CD4-positive, alpha-beta T cell treated with Interleukin-17A for 4 hours (primary cell): ENCODE data around the gene REXO1.
"Not testable (repeated sequence)": the region's sequence is repeated elsewhere in the genome, so short reads cannot be mapped to it uniquely, and the experiment has no call there.

Source experiments
- DNase-seq: peaks from one replicate; pipeline ENCODE4 v3.0.0-alpha.2; 2020; ENCODE audit warnings: mixed read lengths

Gene REXO1

GRCh38 chr19:1876496-1877279, 28.4 kb upstream of the REXO1 start:
- not testable (repeated sequence) for DNase-seq

GRCh38 chr19:1875646-1876495, 27.6 kb upstream of the REXO1 start:
- peak; percentile 90 for DNase-seq

GRCh38 chr19:1875265-1875645, 27.0 kb upstream of the REXO1 start:
- DNase-seq: not testable (repeated sequence)

DNA sequence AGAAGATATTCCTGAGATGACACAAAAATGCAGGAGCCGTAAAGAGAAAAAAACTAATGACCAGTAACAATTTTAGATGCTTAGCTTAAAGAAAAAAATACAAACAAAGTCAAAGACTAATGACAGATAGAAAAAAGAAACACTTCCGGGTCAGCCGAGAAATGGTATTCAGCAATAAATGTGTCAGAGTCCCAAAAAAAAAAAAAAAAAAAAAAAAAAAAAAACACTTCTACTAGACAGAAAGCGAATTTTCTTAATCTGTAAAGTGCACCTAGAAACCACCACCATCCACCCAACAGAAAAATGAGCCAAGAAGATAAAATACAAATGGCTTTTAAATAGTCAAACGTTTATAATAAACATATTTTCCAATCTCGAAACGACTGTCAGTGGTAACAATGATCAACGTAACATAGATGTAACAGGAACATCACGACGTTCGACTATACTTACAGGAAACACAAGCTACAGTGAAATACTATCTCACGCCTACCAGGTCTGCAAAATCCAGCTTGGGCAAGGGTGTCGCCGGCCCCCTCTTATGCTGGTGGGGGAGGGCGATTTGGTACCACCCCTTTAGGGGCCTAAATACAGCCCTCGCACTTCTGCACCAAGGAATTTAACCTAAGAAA, 26.4 kb upstream of the REXO1 start:
- DNase-seq: peak; percentile 34

DNA sequence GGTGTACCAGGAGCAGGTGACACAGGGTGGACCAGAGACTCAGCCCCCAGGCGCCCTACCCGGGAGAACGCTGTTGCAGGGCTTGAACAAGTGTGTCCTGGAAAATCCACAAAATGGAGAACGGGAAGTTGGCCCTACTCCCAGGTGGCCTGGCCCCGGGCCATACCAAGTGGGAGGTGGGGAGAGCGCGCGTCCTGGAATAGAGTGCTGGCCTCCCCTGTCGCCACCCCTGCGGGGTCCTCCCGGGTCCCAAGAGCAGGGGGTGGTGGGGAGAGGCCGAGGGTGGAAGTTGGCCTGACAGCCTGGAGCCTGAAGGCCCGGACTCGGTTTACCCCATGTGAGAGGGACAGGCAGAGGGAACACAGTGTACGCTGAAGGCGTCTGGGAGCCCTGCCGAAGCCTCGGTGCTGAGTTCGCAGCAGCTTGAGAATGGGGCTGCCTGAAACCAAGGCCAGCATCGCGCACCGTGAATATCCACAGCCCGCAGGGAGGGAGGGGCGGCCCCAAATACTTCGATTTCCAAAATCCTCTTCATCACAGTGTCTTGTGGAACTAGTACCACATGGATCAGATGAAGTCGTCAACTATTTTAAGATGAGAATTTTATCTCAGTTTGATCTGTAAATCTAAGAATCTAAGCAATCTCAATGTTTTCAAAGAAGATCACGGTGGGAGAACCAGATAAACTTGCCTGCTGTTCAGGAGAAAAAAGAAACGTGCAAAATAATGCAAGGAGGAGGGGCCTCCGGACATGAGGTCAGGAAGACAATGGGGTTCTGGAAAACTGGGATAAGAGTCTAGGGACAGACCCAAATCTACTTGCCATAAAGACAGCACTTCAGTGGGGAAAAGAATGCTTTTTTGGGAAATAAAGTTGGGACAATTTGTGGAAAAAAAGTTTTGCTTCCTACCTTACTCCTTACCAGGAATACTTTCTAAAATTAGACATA, 25.5 kb upstream of the REXO1 start:
- DNase-seq: no peak

DNA sequence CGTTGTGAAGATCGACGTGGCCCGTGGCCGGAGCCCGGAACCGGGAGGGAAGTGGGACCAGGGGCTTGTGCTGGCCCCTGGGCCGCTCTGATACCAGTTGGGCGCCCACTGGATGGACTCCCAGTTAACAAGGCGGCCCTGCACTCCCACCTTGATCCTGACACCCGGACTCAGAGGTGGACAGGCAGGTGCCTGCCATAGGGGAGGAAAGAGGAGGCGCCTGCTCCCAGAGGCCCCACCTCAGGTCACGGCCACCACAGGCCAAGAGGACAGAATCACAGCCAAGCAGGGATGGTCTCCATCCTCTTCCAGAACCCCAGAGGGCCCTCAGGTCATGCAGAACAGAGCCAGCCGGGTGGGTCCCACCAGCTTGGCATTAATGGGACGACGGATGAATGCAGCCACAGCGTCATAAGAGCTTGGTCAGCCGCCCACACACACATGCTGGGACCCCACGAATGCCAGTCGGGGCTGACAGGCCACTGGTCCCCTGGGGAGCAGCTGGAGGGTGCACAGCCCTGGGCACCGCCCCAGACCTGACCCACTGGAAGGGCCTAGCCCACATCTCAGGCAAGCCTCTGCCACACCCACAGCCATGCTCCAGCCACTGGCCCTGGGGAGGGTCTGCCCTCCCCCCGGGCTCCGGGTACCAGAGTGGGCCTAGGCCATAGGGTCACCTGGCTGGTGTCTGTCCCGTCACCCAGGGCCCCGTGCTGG, 24.7 kb upstream of the REXO1 start:
- no peak for DNase-seq

DNA sequence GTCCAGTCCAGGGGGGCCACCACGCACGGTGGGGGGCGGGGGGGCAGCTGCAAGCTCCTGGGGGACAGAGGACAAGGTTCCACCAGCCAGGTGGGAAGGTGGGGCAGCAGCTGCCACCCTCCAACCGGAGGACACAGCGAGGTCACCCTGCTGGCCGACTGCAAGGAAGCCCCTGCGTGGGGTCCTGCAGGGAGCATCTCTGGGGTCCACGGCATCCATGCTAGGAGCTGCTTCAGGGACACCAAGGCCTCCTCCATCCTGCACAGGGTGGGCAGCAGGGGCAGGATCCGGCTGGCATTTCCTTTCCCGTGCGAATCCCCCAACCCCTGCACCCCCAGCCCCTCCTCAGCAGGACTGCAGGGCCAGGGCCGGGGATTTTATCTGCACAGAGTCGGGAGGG, 23.3 kb upstream of the REXO1 start:
- DNase-seq: no peak

DNA sequence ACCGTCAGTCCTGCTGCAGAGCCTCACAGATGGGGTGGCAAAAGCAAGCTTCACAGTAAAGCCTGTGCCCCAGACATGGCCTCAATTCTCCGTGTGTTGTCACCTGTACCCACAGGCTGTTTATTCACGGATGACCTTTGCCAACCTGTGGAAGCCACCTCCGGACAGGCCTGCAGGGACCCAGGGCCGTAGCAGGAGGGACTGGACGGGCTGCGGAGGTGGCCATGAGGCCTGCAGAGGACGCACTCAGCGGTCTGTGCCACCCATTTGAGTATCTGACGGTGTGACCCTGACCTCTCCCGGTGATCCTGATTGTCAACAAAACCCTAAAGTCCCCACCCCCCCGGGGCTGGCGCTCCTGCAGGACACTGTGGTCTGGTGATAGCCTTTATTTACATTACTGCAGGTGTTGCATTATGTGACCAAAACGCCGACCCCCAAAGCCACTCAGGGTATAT, 22.9 kb upstream of the REXO1 start:
- no peak for DNase-seq

GRCh38 chr19:1868971-1869370, 20.7 kb upstream of the REXO1 start:
- no peak for DNase-seq

- no peak for DNase-seq
Measured at GRCh38 chr19:1867349-1867724, 19.1 kb upstream of the REXO1 start.

GRCh38 chr19:1866693-1867348, 18.5 kb upstream of the REXO1 start:
- DNase-seq: no peak

DNA sequence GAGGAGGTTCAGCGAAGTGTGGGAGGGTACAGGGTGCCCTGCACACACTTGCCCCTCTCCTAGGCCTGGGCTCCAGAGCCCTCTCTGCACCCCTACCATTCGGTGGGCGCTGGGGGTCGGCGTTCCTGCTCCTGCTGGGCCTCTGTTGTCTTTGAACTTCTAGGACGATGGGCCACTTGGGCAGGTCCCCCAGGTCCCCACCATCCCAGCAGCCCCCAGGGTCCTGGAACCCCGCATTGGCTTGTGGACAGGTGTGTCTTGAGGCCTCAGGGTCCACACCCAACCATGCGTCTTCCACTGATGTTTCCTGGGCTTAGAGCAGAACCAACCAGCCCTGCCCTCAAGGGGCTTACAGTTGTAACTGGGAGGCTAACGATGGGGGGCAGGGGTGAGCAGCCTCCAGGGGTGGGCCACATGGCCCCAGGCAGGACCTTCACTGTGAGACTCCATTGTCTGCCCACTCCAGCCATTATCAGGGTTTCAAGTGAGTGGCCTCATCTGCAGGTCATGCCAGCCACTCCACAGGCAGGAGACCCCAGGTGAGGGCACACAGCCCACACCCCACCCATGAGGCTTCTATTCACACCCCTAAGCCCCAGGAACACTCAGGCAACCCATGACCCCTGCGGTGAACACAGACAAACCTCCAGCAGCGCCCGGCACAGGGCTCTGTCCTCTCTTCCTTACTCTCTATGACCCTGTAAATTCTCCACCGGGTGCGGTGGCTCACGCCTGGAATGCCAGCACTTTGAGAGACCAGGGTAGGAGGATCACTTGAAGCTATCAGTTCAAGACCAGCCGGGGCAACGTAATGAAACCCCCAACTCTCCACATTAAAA, 17.1 kb upstream of the REXO1 start:
- no peak for DNase-seq

DNA sequence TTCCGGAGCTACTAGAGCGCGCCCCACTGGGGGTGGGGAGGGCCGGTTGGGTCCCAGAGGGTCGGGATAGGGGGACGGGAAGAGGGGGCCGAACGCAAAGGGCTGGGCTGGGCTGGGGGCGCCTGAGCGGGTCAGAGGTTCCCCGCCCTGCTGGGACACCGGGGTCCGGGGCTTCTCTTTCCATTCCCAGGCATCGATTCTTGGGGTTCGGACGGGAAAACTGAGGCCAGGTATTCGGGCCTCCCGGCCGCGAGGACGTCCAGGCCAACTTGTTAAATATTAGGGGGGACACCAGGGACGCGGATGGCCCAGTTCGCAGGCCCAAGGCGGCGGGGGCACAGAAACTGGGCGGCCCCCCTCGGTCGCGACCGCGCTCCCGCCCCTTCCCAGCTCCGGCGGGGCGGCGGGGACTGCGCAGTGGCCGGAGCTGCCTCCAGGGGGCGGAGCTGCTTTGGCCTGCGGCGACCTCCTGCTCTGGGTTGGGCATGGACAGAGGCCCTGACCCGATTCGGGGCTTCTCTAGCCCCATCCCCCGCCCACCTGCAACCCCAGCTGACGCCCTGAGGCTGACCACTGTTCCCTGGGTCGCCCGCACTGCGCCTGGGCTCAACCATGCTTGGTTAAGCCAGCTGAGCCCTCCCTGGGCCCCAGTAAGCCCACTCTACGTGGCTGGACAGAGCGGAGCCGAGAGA, 16.3 kb upstream of the REXO1 start:
- DNase-seq: peak; percentile 71

DNA sequence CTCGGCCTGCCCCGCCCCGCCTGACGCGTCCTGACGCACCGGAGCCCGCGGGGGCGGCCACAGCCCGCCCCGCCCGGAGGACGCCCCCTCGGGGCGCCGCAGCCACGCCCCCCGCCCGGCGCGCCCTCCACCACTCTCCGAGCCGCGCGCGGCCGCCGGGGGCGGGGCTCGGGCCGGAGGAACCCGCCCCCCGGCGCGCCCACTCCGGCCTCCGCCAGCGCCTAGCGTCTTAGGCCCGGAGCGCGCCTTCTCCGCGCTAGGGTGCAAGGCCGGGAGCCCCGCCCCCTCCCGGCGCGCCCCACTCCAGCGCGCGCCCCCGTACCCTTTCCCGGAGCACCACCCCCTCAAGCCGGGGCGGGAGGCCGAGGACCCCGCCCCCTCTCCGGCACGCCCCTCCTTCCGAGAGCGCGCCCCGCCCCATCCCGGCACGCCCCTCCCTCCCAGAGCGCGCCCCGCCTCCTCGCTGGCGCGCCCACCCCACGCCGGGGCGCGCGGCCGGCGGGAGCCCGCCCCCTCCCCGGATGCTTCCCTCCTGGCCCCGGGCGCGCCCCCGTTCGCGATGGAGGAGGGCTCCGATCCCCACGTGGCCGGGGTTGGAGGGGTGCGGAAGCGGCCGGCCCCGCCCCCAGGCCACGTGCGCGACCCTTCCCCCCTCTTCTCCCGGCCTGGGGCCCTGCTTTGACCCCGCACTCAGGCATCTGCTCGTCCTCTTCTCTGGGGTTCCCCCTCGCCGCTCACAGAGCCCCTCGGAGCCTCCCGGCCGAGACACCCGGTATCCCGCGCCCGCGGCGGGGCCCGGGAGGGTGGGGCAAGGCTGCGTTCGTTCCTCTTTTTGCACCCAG, 15.6 kb upstream of the REXO1 start:
- peak; percentile 94 for DNase-seq

DNA sequence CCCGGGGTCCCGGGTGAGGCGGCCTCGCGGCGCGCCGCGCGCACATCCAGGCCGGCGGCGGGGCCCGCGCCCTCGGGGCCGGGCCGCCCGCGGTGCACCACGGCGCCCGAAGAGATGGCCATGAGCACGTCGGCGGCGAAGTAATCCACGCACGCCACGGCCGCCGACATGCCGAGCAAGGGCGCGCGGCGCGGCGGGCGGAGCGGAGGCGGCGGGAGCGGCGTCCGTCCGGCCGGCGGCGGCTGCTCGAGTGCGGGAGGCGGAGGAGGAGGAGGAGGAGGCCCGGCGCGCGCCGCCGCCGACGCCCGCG, 15.0 kb upstream of the REXO1 start, which contains the start of gene KLF16:
TSS of gene KLF16 (minus strand) at position 252 of the 310 bp plus-strand sequence. CDS start at position 170, 82 bp downstream.
- DNase-seq: no peak

GRCh38 chr19:1862424-1863327, 14.4 kb upstream of the REXO1 start:
- peak; percentile 65 for DNase-seq

- DNase-seq: no peak
Measured at GRCh38 chr19:1862068-1862423, 13.8 kb upstream of the REXO1 start.

DNA sequence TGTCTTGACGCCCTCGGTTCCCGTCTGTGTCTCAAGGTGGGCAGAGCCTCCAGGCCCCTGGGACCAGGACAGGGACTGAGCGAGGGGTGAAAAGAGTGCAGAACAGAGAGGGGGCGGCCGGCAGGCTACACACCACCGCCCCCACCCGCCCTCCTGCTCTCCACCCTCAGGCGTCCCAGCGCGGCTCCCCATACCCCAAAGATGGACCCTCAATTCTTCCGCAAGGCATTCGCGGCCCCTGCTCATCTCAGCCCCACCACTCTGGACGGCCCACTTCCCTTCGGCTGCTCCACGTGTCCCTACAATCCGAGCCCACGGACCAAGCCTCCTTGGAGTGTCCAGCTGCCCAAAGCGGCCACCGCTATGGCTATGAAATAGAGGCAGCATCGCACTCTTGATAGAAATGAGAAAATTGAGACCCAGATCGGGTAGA, 13.3 kb upstream of the REXO1 start:
- DNase-seq: no peak
